ENCODE measurements around the gene TXNDC15. TPM values are rescaled to one million over a fixed set of nuclear protein-coding genes. Genes with fewer than 3 reads are reported as not detected.
"Not testable (repeated sequence)": the region's sequence is repeated elsewhere in the genome, so short reads cannot be mapped to it uniquely, and the experiment has no call there.

TXNDC15 gene
- total and polyA plus RNA-seq, 2 of the 13 experiments (the other 11 are each of a cell fraction or from before 2014, with no cell fraction given), result 22.2 to 49.9 TPM

GRCh38 chr5:134837530-134838181 lies 36.5 kb upstream of the TXNDC15 start (continued):
- TF ChIP-seq ZNF18 (CRISPR knock-in tag; IDR thresholded peaks at IDR 0.05; ENCODE audit: insufficient replicate concordance) (no peak), PAX8 (CRISPR knock-in tag; IDR thresholded peaks at IDR 0.05; ENCODE audit: borderline replicate concordance) (no peak), ZNF761 (CRISPR knock-in tag; conservative IDR thresholded peaks at IDR 0.05) (no peak), ZNF883 (CRISPR knock-in tag; IDR thresholded peaks at IDR 0.05; ENCODE audit: not compliant biosample characterization) (no peak), ZNF547 (CRISPR knock-in tag; IDR thresholded peaks at IDR 0.05) (no peak), ZNF382 (CRISPR knock-in tag; IDR thresholded peaks at IDR 0.05; ENCODE audit: borderline replicate concordance) (no peak), FOXP1 (IDR thresholded peaks at IDR 0.05) (no peak), FOXP1 (CRISPR knock-in tag; IDR thresholded peaks at IDR 0.05) (no peak), SMAD9 (CRISPR knock-in tag; IDR thresholded peaks at IDR 0.05) (no peak), ZNF12 (CRISPR knock-in tag; IDR thresholded peaks at IDR 0.05) (peak; percentile 93), ZNF362 (CRISPR knock-in tag; IDR thresholded peaks at IDR 0.05; ENCODE audit: borderline replicate concordance) (peak; percentile 88), ETV6 (CRISPR knock-in tag; conservative IDR thresholded peaks at IDR 0.05) (no peak), MTA1 (CRISPR knock-in tag; IDR thresholded peaks at IDR 0.05; ENCODE audit: borderline replicate concordance) (no peak), NCOR1 (IDR thresholded peaks at IDR 0.05; ENCODE audit: borderline replicate concordance, low read length) (peak; percentile 38; the same call in 1 of the 2 replicates), REPIN1 (CRISPR knock-in tag; IDR thresholded peaks at IDR 0.05; ENCODE audit: borderline replicate concordance, low read depth) (no peak), HNF4A (CRISPR knock-in tag; IDR thresholded peaks at IDR 0.05) (peak; percentile 54)

GRCh38 chr5:134838361-134838760 lies 35.8 kb upstream of the TXNDC15 start:
- H3K79me2 ChIP-seq (ENCODE audit: insufficient read depth, low read length); in situ Hi-C loops (cut with HindIII; ENCODE audit: extremely low pct_ligation_motif_present, low pct_unique_long_range_greater_than_20kb); POLR2A ChIA-PET; BruUV-seq (replicated peaks); H4K20me1 ChIP-seq (ENCODE audit: insufficient read depth, low read length); intact Hi-C loops (cut with micrococcal nuclease; ENCODE audit: unreplicated experiment); CTCF ChIA-PET (ENCODE audit: low intra/inter-chr PET ratio, low total read pairs); H3K4me2 ChIP-seq (ENCODE audit: low read depth, low read length); H3K4me3 ChIP-seq (replicated peaks in 1 of 3; ENCODE audit: insufficient read depth in 1 of 3, low read depth in 2 of 3, low read length in 3 of 3); H3K9me3 ChIP-seq (ENCODE audit: low read length); H3K9ac ChIP-seq (ENCODE audit: insufficient read depth, low read depth, low read length); ATAC-seq; H3K27me3 ChIP-seq (ENCODE audit: control insufficient read depth in 1 of 2, insufficient read depth in 2 of 2, low read length in 2 of 2); DNase-seq (ENCODE audit: low spot score); H3K27ac ChIP-seq (ENCODE audit: extremely low read length, insufficient read depth, low read length); FAIRE-seq; H2AFZ ChIP-seq (ENCODE audit: low read length): not testable (repeated sequence)
- WGBS (ENCODE audit: low lambda C conversion rate), result 93% methylated on average over 9 of the region's 9 CpGs
- Histone ChIP-seq H3K4me1 (ENCODE audit: insufficient read depth, low read length) (peaks cover 33% of the 10 kb centered on the region), H3K36me3 (replicated peaks in 1 of 2; ENCODE audit: control insufficient read depth in 1 of 2, insufficient read depth in 2 of 2, low read length in 2 of 2) (peaks cover 2 to 20% of the 10 kb centered on the region in 2 experiments)

Measured in HepG2 (cell line).